Gastrocnemius medialis (tissue), 4 donors: ENCODE data around the gene NEXMIF.

Experiments
- CTCF ChIP-seq, 5 experiments: fragments of 450-650 bp in 3 of 5; fragments of 200-600 bp in 2 of 5; sonication (generic) in 2 of 5; IDR thresholded peaks in 4 of 5; conservative IDR thresholded peaks in 1 of 5; 1 replicate in 4 of 5; 2 replicates in 1 of 5; pipeline ENCODE4 v1.5.1; 2016 to 2019; ENCODE audit warnings: antibody characterized with exemption in 5 of 5, mild to moderate bottlenecking in 3 of 5, moderate library complexity in 3 of 5
- POLR2A ChIP-seq, 2 donors: fragments of 450-650 bp; IDR thresholded peaks; one replicate each; pipeline ENCODE4 v1.6.1; 2017; ENCODE audit warnings: antibody characterized with exemption in 2 of 2, mild to moderate bottlenecking in 2 of 2, moderate library complexity in 2 of 2

- TF ChIP-seq POLR2A (IDR thresholded peaks at IDR 0.05): no peak
- no peak for TF ChIP-seq CTCF (IDR thresholded peaks at IDR 0.05 in 4 of 5, conservative IDR thresholded peaks at IDR 0.05 in 1 of 5)
These were observed 13.8 kb downstream of the NEXMIF start for GRCh38 chrX:74911494-74911893.
